ENCODE measurements around the gene AUTS2.

The AUTS2 gene

GRCh38 chr7:70607759-70608158 lies 1009.5 kb downstream of the AUTS2 start:
- in situ Hi-C loops (cut with HindIII; ENCODE audit: low sequenced_read_pairs), result no loop called here
- TF ChIP-seq CTCF (IDR thresholded peaks at IDR 0.05; ENCODE audit: low read depth, low read length, missing control alignments), result no peak
- no peak overlapping the region for H3K4me3 ChIP-seq (ENCODE audit: low read depth, low read length)
- no peak for DNase-seq (ENCODE audit: low read depth)

GRCh38 chr7:70608229-70608628 lies 1010.0 kb downstream of the AUTS2 start:
- H3K4me3 ChIP-seq (ENCODE audit: low read depth, low read length), result no peak overlapping the region
- no peak for DNase-seq (ENCODE audit: low read depth)
- no peak for TF ChIP-seq CTCF (IDR thresholded peaks at IDR 0.05; ENCODE audit: low read depth, low read length, missing control alignments)
- in situ Hi-C loops (cut with HindIII; ENCODE audit: low sequenced_read_pairs), result no loop called here

- H3K4me3 ChIP-seq (ENCODE audit: low read depth, low read length), result no peak overlapping the region
- in situ Hi-C loops (cut with HindIII; ENCODE audit: low sequenced_read_pairs), result no loop called here
- no peak for DNase-seq (ENCODE audit: low read depth)
- TF ChIP-seq CTCF (IDR thresholded peaks at IDR 0.05; ENCODE audit: low read depth, low read length, missing control alignments), result no peak
Observed at GRCh38 chr7:70612811-70613210, 1014.5 kb downstream of the AUTS2 start.

- H3K4me3 ChIP-seq (ENCODE audit: low read depth, low read length), result no peak overlapping the region
- DNase-seq (ENCODE audit: low read depth), result peak; percentile 33
- in situ Hi-C loops (cut with HindIII; ENCODE audit: low sequenced_read_pairs), result no loop called here
- TF ChIP-seq CTCF (IDR thresholded peaks at IDR 0.05; ENCODE audit: low read depth, low read length, missing control alignments), result no peak
Observed at GRCh38 chr7:70614237-70615045, 1016.2 kb downstream of the AUTS2 start.

- no peak for TF ChIP-seq CTCF (IDR thresholded peaks at IDR 0.05; ENCODE audit: low read depth, low read length, missing control alignments)
- in situ Hi-C loops (cut with HindIII; ENCODE audit: low sequenced_read_pairs), result no loop called here
Observed at GRCh38 chr7:70615066-70615606, 1016.9 kb downstream of the AUTS2 start.

GRCh38 chr7:70616211-70616610 lies 1017.9 kb downstream of the AUTS2 start:
- in situ Hi-C loops (cut with HindIII; ENCODE audit: low sequenced_read_pairs), result no loop called here
- DNase-seq (ENCODE audit: low read depth), result no peak
- no peak for TF ChIP-seq CTCF (IDR thresholded peaks at IDR 0.05; ENCODE audit: low read depth, low read length, missing control alignments)
- no peak overlapping the region for H3K4me3 ChIP-seq (ENCODE audit: low read depth, low read length)

More at GRCh38 chr7:70615066-70615606, 1016.9 kb downstream of the AUTS2 start:
- DNase-seq (ENCODE audit: low read depth), result no peak
- no peak overlapping the region for H3K4me3 ChIP-seq (ENCODE audit: low read depth, low read length)
